Measurements from ENCODE around the gene STK11IP. TPM values are rescaled to one million over a fixed set of nuclear protein-coding genes. Genes with fewer than 3 reads are reported as not detected.
"Not testable (repeated sequence)": the region's sequence is repeated elsewhere in the genome, so short reads cannot be mapped to it uniquely, and the experiment has no call there.

The STK11IP gene
- total RNA-seq, 1 donor from 2014 or later, result 32.9 TPM

- no peak for TF ChIP-seq CTCF (conservative IDR thresholded peaks at IDR 0.05)
- Mint-ChIP-seq H3K36me3 (ENCODE audit: low read depth) (no peaks in the 10 kb centered on the region), H3K27ac (ENCODE audit: unreplicated experiment) (peak overlapping the region; percentile 17)
Measured at GRCh38 chr2:219644801-219645480, 47.3 kb downstream of the STK11IP start.

GRCh38 chr2:219645631-219646527 is 48.2 kb downstream of the STK11IP start:
- Mint-ChIP-seq H3K27me3 (ENCODE audit: low read depth) (peaks cover 18% of the 10 kb centered on the region), H3K27ac (ENCODE audit: unreplicated experiment) (no peak overlapping the region), H3K9me3 (no peaks in the 10 kb centered on the region), H3K4me1 (peaks cover 20% of the 10 kb centered on the region), H3K4me3 (no peak overlapping the region), H3K36me3 (ENCODE audit: low read depth) (no peaks in the 10 kb centered on the region)
- no peak for DNase-seq (ENCODE audit: low read depth, low spot score)
- no peak for TF ChIP-seq CTCF (conservative IDR thresholded peaks at IDR 0.05)

More at GRCh38 chr2:219644801-219645480, 47.3 kb downstream of the STK11IP start:
- Mint-ChIP-seq H3K9me3 (no peaks in the 10 kb centered on the region), H3K27me3 (ENCODE audit: low read depth) (peaks cover 12% of the 10 kb centered on the region), H3K4me3 (no peak overlapping the region), H3K4me1 (peaks cover 20% of the 10 kb centered on the region)
- no peak for DNase-seq (ENCODE audit: low read depth, low spot score)

GRCh38 chr2:219648176-219648575 is 50.5 kb downstream of the STK11IP start:
- no peak for TF ChIP-seq CTCF (conservative IDR thresholded peaks at IDR 0.05)
- H3K27ac Mint-ChIP-seq (ENCODE audit: unreplicated experiment), result no peak overlapping the region
- H3K27me3 Mint-ChIP-seq (ENCODE audit: low read depth), result peaks cover 36% of the 10 kb centered on the region
- DNase-seq (ENCODE audit: low read depth, low spot score), result no peak
- no peak overlapping the region for H3K4me3 Mint-ChIP-seq
- no peaks in the 10 kb centered on the region for H3K9me3 Mint-ChIP-seq
- peaks cover 8% of the 10 kb centered on the region for H3K4me1 Mint-ChIP-seq
- no peaks in the 10 kb centered on the region for H3K36me3 Mint-ChIP-seq (ENCODE audit: low read depth)

- Mint-ChIP-seq H3K9me3 (no peaks in the 10 kb centered on the region), H3K27ac (ENCODE audit: unreplicated experiment) (no peak overlapping the region), H3K4me1 (peaks cover 8% of the 10 kb centered on the region), H3K4me3 (no peak overlapping the region), H3K27me3 (ENCODE audit: low read depth) (peaks cover 42% of the 10 kb centered on the region), H3K36me3 (ENCODE audit: low read depth) (no peaks in the 10 kb centered on the region)
- DNase-seq (ENCODE audit: low read depth, low spot score), result no peak
- no peak for TF ChIP-seq CTCF (conservative IDR thresholded peaks at IDR 0.05)
Measured at GRCh38 chr2:219648963-219649362, 51.3 kb downstream of the STK11IP start.

- Mint-ChIP-seq H3K27me3 (ENCODE audit: low read depth) (peaks cover 56% of the 10 kb centered on the region), H3K4me3 (no peak overlapping the region), H3K36me3 (ENCODE audit: low read depth) (no peaks in the 10 kb centered on the region), H3K4me1 (peaks cover under 1% of the 10 kb centered on the region), H3K27ac (ENCODE audit: unreplicated experiment) (no peak overlapping the region), H3K9me3 (no peaks in the 10 kb centered on the region)
- no peak for DNase-seq (ENCODE audit: low read depth, low spot score)
- no peak for TF ChIP-seq CTCF (conservative IDR thresholded peaks at IDR 0.05)
Measured at GRCh38 chr2:219650426-219651248, 53.0 kb downstream of the STK11IP start.

- not testable (repeated sequence) for DNase-seq (ENCODE audit: low read depth, low spot score); H3K27ac Mint-ChIP-seq (ENCODE audit: unreplicated experiment); H3K9me3 Mint-ChIP-seq; H3K36me3 Mint-ChIP-seq (ENCODE audit: low read depth); H3K4me1 Mint-ChIP-seq; H3K4me3 Mint-ChIP-seq
- peaks cover 64% of the 10 kb centered on the region for H3K27me3 Mint-ChIP-seq (ENCODE audit: low read depth)
Measured at GRCh38 chr2:219651656-219652055, 54.0 kb downstream of the STK11IP start.

Data from neural crest cell (in vitro differentiated cells).